Omental fat pad (tissue), 4 donors: ENCODE measurements around the gene SND1. TPM values are rescaled to one million over a fixed set of nuclear protein-coding genes. Genes with fewer than 3 reads are reported as not detected.

Experiments
- ATAC-seq: fragments of 150-250 bp; one replicate; pipeline ENCODE4 v1.9.1; 2016; ENCODE audit warnings: mild to moderate bottlenecking, moderate library complexity; ENCODE audit not compliant: low FRiP score
- DNase-seq: peaks from one replicate; pipeline ENCODE4 v3.0.0-alpha.2; 2019; ENCODE audit warnings: low spot score
- CTCF ChIP-seq, 3 donors: fragments of 450-650 bp; IDR thresholded peaks; one replicate each; pipeline ENCODE4 v1.5.1; 2016 to 2017; ENCODE audit warnings: antibody characterized with exemption in 3 of 3, mild to moderate bottlenecking in 3 of 3, moderate library complexity in 2 of 3
- total RNA-seq, 4 donors: library from RNA; depleted of rRNA; stranded (reverse); fragments of >200 nt; gene quantifications; one replicate each; pipeline ENCODE4 v1.1.0, GENCODE V29; 2016

The SND1 gene
- total RNA-seq, 4 donors from 2014 or later: 90.8 to 140 (median 125) TPM

- no peak for ATAC-seq
- DNase-seq: no peak
Observed at GRCh38 chr7:127981965-127982364, 330.0 kb downstream of the SND1 start.

GRCh38 chr7:127983804-127984332, 331.9 kb downstream of the SND1 start:
- no peak for TF ChIP-seq CTCF (IDR thresholded peaks at IDR 0.05)
- ATAC-seq (no peak), DNase-seq (no peak)

More at GRCh38 chr7:127981965-127982364, 330.0 kb downstream of the SND1 start:
- no peak for TF ChIP-seq CTCF (IDR thresholded peaks at IDR 0.05)

DNA sequence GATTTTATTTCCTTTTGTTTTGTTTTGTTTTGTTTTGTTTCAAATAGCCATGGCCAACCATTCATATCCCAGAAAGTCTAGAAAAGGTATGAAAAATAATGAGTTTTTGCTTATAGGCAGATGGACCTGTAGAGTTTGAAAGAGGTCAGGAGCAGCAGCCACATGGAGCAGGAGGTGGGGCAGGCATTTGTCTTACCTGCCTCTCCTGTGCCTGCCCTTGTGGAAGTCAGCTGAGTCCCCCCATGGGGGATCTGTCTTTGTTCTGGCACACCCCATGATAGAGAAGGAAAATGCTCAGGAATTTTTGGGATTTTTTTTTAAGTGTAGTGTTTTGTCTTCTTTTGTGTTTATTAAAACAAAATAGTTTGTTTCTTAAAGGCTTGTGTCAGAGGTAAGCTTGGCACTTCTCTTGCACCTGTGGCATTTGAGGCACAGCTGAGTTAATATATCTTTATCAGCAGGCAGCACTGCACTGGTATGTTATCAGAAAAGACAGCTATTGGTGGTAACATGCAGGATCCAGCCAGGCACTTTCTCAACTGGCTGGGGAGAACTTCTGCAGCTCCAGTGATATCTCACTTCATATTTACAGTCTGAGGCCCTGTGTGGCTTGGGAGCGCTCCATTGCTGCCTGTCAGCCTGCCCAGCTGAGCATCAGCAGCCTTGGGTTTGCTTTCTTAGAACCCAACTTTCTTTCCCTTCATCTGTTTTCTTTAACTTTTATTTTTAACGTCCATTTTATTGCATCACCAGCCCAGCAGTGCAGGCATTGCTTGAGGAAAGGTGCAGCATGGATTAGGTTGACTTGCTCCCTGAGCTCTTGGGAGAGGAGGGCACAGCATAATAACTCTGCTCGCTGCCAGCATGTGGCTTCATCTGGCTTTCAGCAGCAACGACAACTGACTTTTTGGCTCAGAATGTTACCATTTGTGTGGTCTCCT, 334.9 kb downstream of the SND1 start:
- DNase-seq: no peak
- TF ChIP-seq CTCF (IDR thresholded peaks at IDR 0.05): no peak
- no peak for ATAC-seq

GRCh38 chr7:127988751-127989150, 336.8 kb downstream of the SND1 start:
- ATAC-seq (no peak), DNase-seq (no peak)
- TF ChIP-seq CTCF (IDR thresholded peaks at IDR 0.05): no peak

DNA sequence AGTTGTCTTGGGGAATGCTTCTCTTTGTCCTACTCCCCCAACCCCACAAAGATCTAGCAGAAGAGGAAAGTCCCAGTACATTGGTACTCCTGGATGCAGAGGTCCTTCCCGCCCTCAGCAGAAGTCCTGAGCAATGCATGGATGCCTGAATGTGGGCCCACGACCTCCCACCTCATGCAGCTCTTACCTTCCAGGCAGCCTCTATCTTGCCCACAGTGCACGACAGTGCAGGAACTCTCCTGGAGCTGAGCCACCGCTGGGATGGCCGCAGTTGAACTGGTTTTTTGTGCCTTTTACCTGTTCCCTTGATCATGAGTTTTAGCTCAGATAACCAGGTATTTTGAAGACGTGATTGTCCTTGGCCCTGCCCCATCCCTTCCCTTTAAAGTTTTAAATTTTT, 341.3 kb downstream of the SND1 start:
- TF ChIP-seq CTCF (IDR thresholded peaks at IDR 0.05): no peak
- DNase-seq: no peak
- no peak for ATAC-seq

- DNase-seq (no peak), ATAC-seq (no peak)
- no peak for TF ChIP-seq CTCF (IDR thresholded peaks at IDR 0.05)
Observed at GRCh38 chr7:127993987-127994386, 342.0 kb downstream of the SND1 start.
